Kidney (tissue), 14 donors: Measurements from ENCODE around the gene ZNF652. TPM values are rescaled to one million over a fixed set of nuclear protein-coding genes. Genes with fewer than 3 reads are reported as not detected.

Experiments used
- DNase-seq, 5 donors: peaks; one replicate each; pipeline ENCODE4 v3.0.0-alpha.2; 2013 to 2020
- FAIRE-seq: peaks from 2 replicates; lab custom pipeline; 2012; peaks lifted over from hg19 to GRCh38; lab: Jason Lieb, UNC
- H3K27ac ChIP-seq, 2 donors: one replicate each; pipeline ENCODE4 v1.7.0; 2013; ENCODE audit warnings: low read depth in 2 of 2, low read length in 2 of 2, inconsistent platforms in 1 of 2
- H3K27me3 ChIP-seq: one replicate; pipeline ENCODE4 v1.7.1; 2013; ENCODE audit warnings: low read length, inconsistent platforms; ENCODE audit not compliant: control insufficient read depth, insufficient read depth
- H3K36me3 ChIP-seq, 3 donors: one replicate each; pipeline versions ENCODE4 v1.7.0 to v1.7.1; 2013; ENCODE audit warnings: low read length in 3 of 3, control low read depth in 1 of 3, inconsistent platforms in 1 of 3; ENCODE audit not compliant: insufficient read depth in 3 of 3, control insufficient read depth in 2 of 3
- H3K4me1 ChIP-seq, 3 donors: one replicate each; pipeline versions ENCODE4 v1.7.0 to v1.7.1; 2013; ENCODE audit warnings: low read length in 3 of 3, inconsistent platforms in 1 of 3, low read depth in 1 of 3; ENCODE audit not compliant: control insufficient read depth in 2 of 3, insufficient read depth in 2 of 3
- H3K4me3 ChIP-seq, 3 donors: one replicate each; pipeline versions ENCODE4 v1.7.0 to v1.8.1; 2013; ENCODE audit warnings: low read length in 3 of 3, control low read depth in 1 of 3, inconsistent platforms in 1 of 3
- H3K9ac ChIP-seq, 3 donors: one replicate each; pipeline versions ENCODE4 v1.7.0 to v1.7.1; 2013; ENCODE audit warnings: low read length in 3 of 3, control low read depth in 1 of 3, inconsistent platforms in 1 of 3
- H3K9me3 ChIP-seq, 3 donors: one replicate each; pipeline versions ENCODE4 v1.7.0 to v1.7.1; 2013; ENCODE audit warnings: low read length in 3 of 3, control low read depth in 1 of 3, inconsistent platforms in 1 of 3; ENCODE audit not compliant: control insufficient read depth in 2 of 3, insufficient read depth in 1 of 3
- CTCF ChIP-seq: IDR thresholded peaks from 3 replicates; pipeline ENCODE4 v1.5.1; 2012; ENCODE audit warnings: mild to moderate bottlenecking, moderate library complexity, borderline replicate concordance; ENCODE audit not compliant: insufficient read depth; ENCODE audit errors: extremely low read depth
- intact Hi-C: fragments of 100-400 bp; cut with DNase I; formaldehyde crosslinking; loops from one replicate; pipeline ENCODE4 v1.11.1; 2022
- polyA plus RNA-seq: library from polyadenylated mRNA; stranded (reverse); fragments of 350-450 nt; fragmentation: Illumina TruSeq; extraction: RNeasy Lipid Tissue Mini Kit (QIAGEN cat#74804); gene quantifications from one replicate; pipeline ENCODE4 v1.2.3, GENCODE V29; 2014; ENCODE audit warnings: low read depth, low replicate concordance; ENCODE audit not compliant: insufficient read depth
- total RNA-seq: library from RNA; stranded (reverse); fragmentation: NEBNext Ultra II Directional; extraction: Animal tissue kit (Norgen Biotek cat#: 25700); gene quantifications from one replicate; pipeline ENCODE4 v1.2.1, GENCODE V29; 2021
- donor health status: control.
- donor health status: control.
- donor health status: control.
- donor health status: control.
- donor health status: control.
- donor health status: DM: yes; HTN: yes; CAD: no.
- donor health status: Normal renal cell carcinoma (clear cell type).

ZNF652 gene
- total and polyA plus RNA-seq, 2 donors from 2014 or later = 30.1 to 49.0 TPM

- H3K9me3 ChIP-seq = no peaks in the 10 kb centered on the region
Measured at GRCh38 chr17:49386373-49386772, 24.3 kb upstream of the ZNF652 start.

GRCh38 chr17:49384951-49385350, 22.9 kb upstream of the ZNF652 start:
- intact Hi-C loops = no loop called here
- TF ChIP-seq CTCF = no peak
- H3K4me3 ChIP-seq = no peak overlapping the region
- no peaks in the 10 kb centered on the region for H3K36me3 ChIP-seq
- H3K27ac ChIP-seq = no peak overlapping the region
- H3K27me3 ChIP-seq = no peaks in the 10 kb centered on the region
- no peak overlapping the region for H3K9ac ChIP-seq
- H3K9me3 ChIP-seq = no peaks in the 10 kb centered on the region
- H3K4me1 ChIP-seq = no peaks in the 10 kb centered on the region
- FAIRE-seq (no peak), DNase-seq (peak in 2 of 5 donors; percentile 20 to 32)

More at GRCh38 chr17:49386373-49386772, 24.3 kb upstream of the ZNF652 start:
- Histone ChIP-seq H3K27ac (no peak overlapping the region), H3K4me1 (peaks cover 0 to 5% (median 0%) of the 10 kb centered on the region in 3 donors), H3K9ac (no peak overlapping the region), H3K4me3 (no peak overlapping the region), H3K27me3 (no peaks in the 10 kb centered on the region), H3K36me3 (no peaks in the 10 kb centered on the region)
- DNase-seq (no peak), FAIRE-seq (no peak)
- intact Hi-C loops = no loop called here
- TF ChIP-seq CTCF = no peak

- H3K9me3 ChIP-seq = no peaks in the 10 kb centered on the region
- FAIRE-seq = no peak
- no peaks in the 10 kb centered on the region for H3K27me3 ChIP-seq
- intact Hi-C loops = no loop called here
- H3K36me3 ChIP-seq = no peaks in the 10 kb centered on the region
- H3K4me1 ChIP-seq = no peaks in the 10 kb centered on the region
- no peak for DNase-seq
- no peak for TF ChIP-seq CTCF
- no peak overlapping the region for H3K4me3 ChIP-seq
- no peak overlapping the region for H3K27ac ChIP-seq
- no peak overlapping the region for H3K9ac ChIP-seq
Measured at GRCh38 chr17:49383060-49383459, 21.0 kb upstream of the ZNF652 start.

- no peak overlapping the region for H3K4me3 ChIP-seq
- no peak overlapping the region for H3K9ac ChIP-seq
- DNase-seq (no peak), FAIRE-seq (no peak)
- H3K36me3 ChIP-seq = no peaks in the 10 kb centered on the region
- no peaks in the 10 kb centered on the region for H3K9me3 ChIP-seq
- no peak for TF ChIP-seq CTCF
- H3K4me1 ChIP-seq = no peaks in the 10 kb centered on the region
- no peaks in the 10 kb centered on the region for H3K27me3 ChIP-seq
- H3K27ac ChIP-seq = no peak overlapping the region
- intact Hi-C loops = no loop called here
Measured at GRCh38 chr17:49382556-49382955, 20.5 kb upstream of the ZNF652 start.
